HepG2 (cell line): ENCODE measurements around the gene DENND2A. TPM values are rescaled to one million over a fixed set of nuclear protein-coding genes. Genes with fewer than 3 reads are reported as not detected.

Source experiments
- ATAC-seq: fragments of 200-7000 bp; cut with Tn5 transposase; 3 replicates; pipeline ENCODE4 v1.9.1; 2020; ENCODE audit warnings: mild to moderate bottlenecking, moderate library complexity
- BruUV-seq: library from RNA; stranded (reverse); fragments of 400-500 nt; replicated peaks from 2 replicates; lab custom pipeline; 2021; lab: Mats Ljungman, UMichigan
- CTCF ChIA-PET: fragments of 300-600 bp; formaldehyde crosslinking; extraction: SDS; loops from one replicate; lab custom pipeline; 2021; ENCODE audit warnings: low total read pairs, inconsistent platforms, low intra/inter-chr PET ratio; lab: Yijun Ruan, JAX
- POLR2A ChIA-PET: fragments of 350-600 bp; sonication (Branson Sonifier 250); formaldehyde crosslinking; loops from one replicate; lab custom pipeline; 2020; ENCODE audit warnings: antibody characterized with exemption, inconsistent platforms; lab: Yijun Ruan, JAX
- DNase-seq: peaks from one replicate; pipeline ENCODE4 v3.0.0-alpha.2; 2015; ENCODE audit warnings: low spot score
- FAIRE-seq: peaks from 3 replicates; lab custom pipeline; 2011; peaks lifted over from hg19 to GRCh38; lab: Jason Lieb, UNC
- H2AFZ ChIP-seq: one replicate; pipeline ENCODE4 v1.6.1; 2011; ENCODE audit warnings: low read length, inconsistent platforms
- H3K27ac ChIP-seq: fragments of 300-600 bp; 3 replicates; pipeline ENCODE4 v1.8.0; 2011; ENCODE audit warnings: mixed run types, mild to moderate bottlenecking, mixed read lengths, low read length, inconsistent platforms; ENCODE audit not compliant: insufficient read depth; ENCODE audit errors: extremely low read length
- H3K27me3 ChIP-seq, 2 experiments: fragments of 200-600 bp in 1 of 2; 2 replicates in 1 of 2; 3 replicates in 1 of 2; pipeline versions ENCODE4 v1.6.0 to v1.8.0; 2011; ENCODE audit warnings: low read length in 2 of 2, mild to moderate bottlenecking in 2 of 2, moderate library complexity in 2 of 2, inconsistent platforms in 1 of 2; ENCODE audit not compliant: insufficient read depth in 2 of 2, control insufficient read depth in 1 of 2
- H3K36me3 ChIP-seq, 2 experiments: fragments of 200-600 bp in 1 of 2; replicated peaks in 1 of 2; 2 replicates in 1 of 2; 3 replicates in 1 of 2; pipeline versions ENCODE4 v1.5.1 to v1.8.0; 2011; ENCODE audit warnings: low read length in 2 of 2, inconsistent platforms in 1 of 2; ENCODE audit not compliant: insufficient read depth in 2 of 2, control insufficient read depth in 1 of 2
- H3K4me1 ChIP-seq: 2 replicates; pipeline ENCODE4 v1.5.1; 2012; ENCODE audit warnings: low read length, inconsistent platforms; ENCODE audit not compliant: insufficient read depth
- H3K4me2 ChIP-seq: 2 replicates; pipeline ENCODE4 v1.6.0; 2011; ENCODE audit warnings: low read depth, low read length, inconsistent platforms
- H3K4me3 ChIP-seq, 3 experiments: fragments of 200-600 bp in 1 of 3; sonication (generic), shearing (Covaris generic) in 1 of 3; replicated peaks in 1 of 3; 2 replicates each; pipeline ENCODE4 v1.5.1; 2011 to 2016; ENCODE audit warnings: low read length in 3 of 3, inconsistent platforms in 2 of 3, low read depth in 2 of 3, mild to moderate bottlenecking in 2 of 3, control low read depth in 1 of 3, mixed read lengths in 1 of 3; ENCODE audit not compliant: insufficient read depth in 1 of 3
- H3K79me2 ChIP-seq: one replicate; pipeline ENCODE4 v1.6.1; 2011; ENCODE audit warnings: low read length, inconsistent platforms; ENCODE audit not compliant: insufficient read depth
- H3K9ac ChIP-seq: 2 replicates; pipeline ENCODE4 v1.6.0; 2011; ENCODE audit warnings: mild to moderate bottlenecking, low read depth, low read length, inconsistent platforms; ENCODE audit not compliant: insufficient read depth
- H3K9me3 ChIP-seq: 2 replicates; pipeline ENCODE4 v1.5.1; 2012; ENCODE audit warnings: mild to moderate bottlenecking, low read length
- H4K20me1 ChIP-seq: 2 replicates; pipeline ENCODE4 v1.6.0; 2011; ENCODE audit warnings: inconsistent platforms, mild to moderate bottlenecking, low read length, moderate library complexity; ENCODE audit not compliant: insufficient read depth
- ARNT2 ChIP-seq: sonication (generic); formaldehyde crosslinking; IDR thresholded peaks from 2 replicates; pipeline ENCODE4 v1.8.0; 2022; ENCODE audit warnings: mild to moderate bottlenecking, low read depth, missing genetic modification reagents, moderate library complexity
- KAT8 ChIP-seq: IDR thresholded peaks from 2 replicates; pipeline ENCODE4 v1.6.1; 2016; ENCODE audit warnings: missing genetic modification reagents, missing compliant biosample characterization
- SPEN ChIP-seq: sonication (generic); formaldehyde crosslinking; IDR thresholded peaks from 2 replicates; pipeline ENCODE4 v1.5.1; 2020; ENCODE audit warnings: low read depth, mild to moderate bottlenecking, missing genetic modification reagents
- TEAD2 ChIP-seq: sonication (generic); formaldehyde crosslinking; IDR thresholded peaks from 2 replicates; pipeline ENCODE4 v1.9.0; 2021; ENCODE audit warnings: missing genetic modification reagents
- ZBTB8A ChIP-seq: sonication (generic); formaldehyde crosslinking; IDR thresholded peaks from 2 replicates; pipeline ENCODE4 v1.4.0; 2020; ENCODE audit warnings: mild to moderate bottlenecking, low read depth, missing genetic modification reagents, borderline replicate concordance
- ZNF136 ChIP-seq: sonication (generic); formaldehyde crosslinking; IDR thresholded peaks from 2 replicates; pipeline ENCODE4 v1.8.1; 2022; ENCODE audit warnings: low read depth, mild to moderate bottlenecking, moderate library complexity, missing genetic modification reagents
- ZNF724P ChIP-seq: sonication (generic); formaldehyde crosslinking; IDR thresholded peaks from 2 replicates; pipeline ENCODE4 v1.8.0; 2022; ENCODE audit warnings: missing genetic modification reagents, borderline replicate concordance
- WGBS: methylation state at CpG from one replicate; pipeline ENCODE4 v1.1.6; 2017; ENCODE audit warnings: low lambda C conversion rate; 5-methylcytosine and 5-hydroxymethylcytosine counted together
- in situ Hi-C: cut with HindIII; loops from 2 replicates; pipeline ENCODE4 v1.10.0; 2017; ENCODE audit warnings: low pct_unique_long_range_greater_than_20kb; ENCODE audit not compliant: extremely low pct_ligation_motif_present
- intact Hi-C: fragments of 100-400 bp; cut with micrococcal nuclease; formaldehyde crosslinking; loops from one replicate; pipeline ENCODE4 v1.10.0; 2022; ENCODE audit not compliant: unreplicated experiment
- polyA plus RNA-seq, 8 experiments: library from polyadenylated mRNA; depleted of rRNA in 3 of 8; stranded (reverse) in 7 of 8; unstranded in 1 of 8; fragments of >200 nt; fragmentation: Illumina TruSeq in 4 of 8; extraction: Trizol in 4 of 8; gene quantifications; 2 replicates each; pipeline versions ENCODE4 v1.2.1 to v1.2.3, GENCODE V29; 2011 to 2016; ENCODE audit warnings: low read depth in 4 of 8, missing spikeins in 1 of 8, mixed read lengths in 1 of 8; ENCODE audit not compliant: insufficient read depth in 1 of 8
- total RNA-seq, 5 experiments: library from RNA; depleted of rRNA; stranded (reverse); fragments of >200 nt; fragmentation: Illumina TruSeq; extraction: Trizol; gene quantifications; 2 replicates each; pipeline ENCODE4 v1.2.3, GENCODE V29; 2016; ENCODE audit warnings: low read depth in 1 of 5
- TF ChIP-seq, protein P1 (sequence below): sonication (generic); formaldehyde crosslinking; IDR thresholded peaks from 2 replicates; pipeline ENCODE4 v1.8.0; 2022; ENCODE audit warnings: missing genetic modification reagents, mild to moderate bottlenecking, inconsistent platforms, borderline replicate concordance

DENND2A gene
- total and polyA plus RNA-seq, 2 of the 13 experiments (the other 11 are each of a cell fraction or from before 2014, with no cell fraction given) = not detected

DNA sequence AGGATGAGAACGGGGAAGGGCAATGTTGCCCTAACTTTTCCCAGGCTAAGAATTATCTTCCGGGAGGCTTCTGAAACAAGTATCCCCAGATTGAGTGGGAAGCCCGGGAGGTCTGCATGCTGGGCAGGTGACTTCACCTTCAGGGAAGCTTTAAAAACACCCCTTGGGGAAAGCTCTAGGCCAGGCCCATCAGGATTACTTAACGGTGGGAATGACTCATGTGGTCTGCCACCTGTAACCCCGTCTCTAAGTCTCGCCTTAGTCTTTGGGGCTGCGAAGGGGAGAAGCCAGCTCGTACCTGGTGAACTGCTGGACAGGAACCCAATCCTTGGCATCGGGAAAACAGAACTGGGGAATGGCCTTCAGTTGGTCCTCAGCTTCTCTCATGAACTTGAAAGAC is 81.2 kb downstream of the DENND2A start:
- Histone ChIP-seq H3K9me3 (no peaks in the 10 kb centered on the region), H3K9ac (no peak overlapping the region), H3K4me1 (no peaks in the 10 kb centered on the region), H3K4me3 (no peak overlapping the region), H3K4me2 (no peak overlapping the region), H3K27ac (no peak overlapping the region), H3K27me3 (peaks cover 0 to 4% of the 10 kb centered on the region in 2 experiments; a peak in 1 of 5 replicates), H4K20me1 (no peaks in the 10 kb centered on the region), H3K36me3 (no peaks in the 10 kb centered on the region), H3K79me2 (no peaks in the 10 kb centered on the region), H2AFZ (no peak overlapping the region)
- ChIA-PET CTCF (no interaction called here), POLR2A (no interaction called here)
- BruUV-seq = no TSS peak
- TF ChIP-seq ZNF136 (CRISPR knock-in tag) (no peak), ZBTB8A (CRISPR knock-in tag) (no peak), ARNT2 (CRISPR knock-in tag) (no peak), SPEN (CRISPR knock-in tag) (no peak), ZNF724P (CRISPR knock-in tag) (no peak), TEAD2 (CRISPR knock-in tag) (no peak), KAT8 (CRISPR knock-in tag) (no peak)
- TF ChIP-seq, protein P1, sequence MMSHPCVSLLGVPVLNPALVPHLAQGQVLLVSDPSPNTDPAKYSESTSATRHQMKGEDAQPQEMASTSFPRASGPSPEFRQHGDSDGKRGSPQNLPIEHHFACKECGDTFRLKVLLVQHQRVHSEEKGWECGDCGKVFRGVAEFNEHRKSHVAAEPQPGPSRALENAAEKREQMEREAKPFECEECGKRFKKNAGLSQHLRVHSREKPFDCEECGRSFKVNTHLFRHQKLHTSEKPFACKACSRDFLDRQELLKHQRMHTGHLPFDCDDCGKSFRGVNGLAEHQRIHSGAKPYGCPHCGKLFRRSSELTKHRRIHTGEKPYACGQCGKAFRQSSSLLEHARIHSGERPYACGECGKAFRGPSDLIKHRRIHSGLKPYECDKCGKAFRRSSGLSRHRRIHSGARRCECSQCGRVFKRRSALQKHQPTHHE (CRISPR knock-in tag) = no peak
- DNase-seq = no peak
- no peak for ATAC-seq
- 28% methylated on average over 9 of the region's 9 CpGs for WGBS
- in situ Hi-C loops (no loop called here), intact Hi-C loops (no loop called here)
- FAIRE-seq = no peak
